ENCODE data around the gene RALGDS.

RALGDS gene

GRCh38 chr9:133109931-133110650 lies 10.9 kb downstream of the RALGDS start:
- TF ChIP-seq, protein P1, sequence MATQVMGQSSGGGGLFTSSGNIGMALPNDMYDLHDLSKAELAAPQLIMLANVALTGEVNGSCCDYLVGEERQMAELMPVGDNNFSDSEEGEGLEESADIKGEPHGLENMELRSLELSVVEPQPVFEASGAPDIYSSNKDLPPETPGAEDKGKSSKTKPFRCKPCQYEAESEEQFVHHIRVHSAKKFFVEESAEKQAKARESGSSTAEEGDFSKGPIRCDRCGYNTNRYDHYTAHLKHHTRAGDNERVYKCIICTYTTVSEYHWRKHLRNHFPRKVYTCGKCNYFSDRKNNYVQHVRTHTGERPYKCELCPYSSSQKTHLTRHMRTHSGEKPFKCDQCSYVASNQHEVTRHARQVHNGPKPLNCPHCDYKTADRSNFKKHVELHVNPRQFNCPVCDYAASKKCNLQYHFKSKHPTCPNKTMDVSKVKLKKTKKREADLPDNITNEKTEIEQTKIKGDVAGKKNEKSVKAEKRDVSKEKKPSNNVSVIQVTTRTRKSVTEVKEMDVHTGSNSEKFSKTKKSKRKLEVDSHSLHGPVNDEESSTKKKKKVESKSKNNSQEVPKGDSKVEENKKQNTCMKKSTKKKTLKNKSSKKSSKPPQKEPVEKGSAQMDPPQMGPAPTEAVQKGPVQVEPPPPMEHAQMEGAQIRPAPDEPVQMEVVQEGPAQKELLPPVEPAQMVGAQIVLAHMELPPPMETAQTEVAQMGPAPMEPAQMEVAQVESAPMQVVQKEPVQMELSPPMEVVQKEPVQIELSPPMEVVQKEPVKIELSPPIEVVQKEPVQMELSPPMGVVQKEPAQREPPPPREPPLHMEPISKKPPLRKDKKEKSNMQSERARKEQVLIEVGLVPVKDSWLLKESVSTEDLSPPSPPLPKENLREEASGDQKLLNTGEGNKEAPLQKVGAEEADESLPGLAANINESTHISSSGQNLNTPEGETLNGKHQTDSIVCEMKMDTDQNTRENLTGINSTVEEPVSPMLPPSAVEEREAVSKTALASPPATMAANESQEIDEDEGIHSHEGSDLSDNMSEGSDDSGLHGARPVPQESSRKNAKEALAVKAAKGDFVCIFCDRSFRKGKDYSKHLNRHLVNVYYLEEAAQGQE (IDR thresholded peaks at IDR 0.05; ENCODE audit: low read depth), result no peak
- no peak for TF ChIP-seq CREB1 (IDR thresholded peaks at IDR 0.05; ENCODE audit: low read depth)
- TF ChIP-seq YY1 (IDR thresholded peaks at IDR 0.05; ENCODE audit: low read depth), result no peak
- TF ChIP-seq USF1 (IDR thresholded peaks at IDR 0.05), result no peak
- no peak for TF ChIP-seq CEBPB (IDR thresholded peaks at IDR 0.05)
- TF ChIP-seq EP300 (IDR thresholded peaks at IDR 0.05; ENCODE audit: borderline replicate concordance), result no peak
- no peak for TF ChIP-seq TAF1 (IDR thresholded peaks at IDR 0.05; ENCODE audit: low read depth)
- no peak for TF ChIP-seq NFIC (IDR thresholded peaks at IDR 0.05)
- no peak for TF ChIP-seq ZBTB7A (IDR thresholded peaks at IDR 0.05; ENCODE audit: low read depth)
- TF ChIP-seq FOXM1 (IDR thresholded peaks at IDR 0.05; ENCODE audit: borderline replicate concordance, low read depth), result no peak
- TF ChIP-seq EGR1 (IDR thresholded peaks at IDR 0.05), result no peak
- TF ChIP-seq, protein P2, sequence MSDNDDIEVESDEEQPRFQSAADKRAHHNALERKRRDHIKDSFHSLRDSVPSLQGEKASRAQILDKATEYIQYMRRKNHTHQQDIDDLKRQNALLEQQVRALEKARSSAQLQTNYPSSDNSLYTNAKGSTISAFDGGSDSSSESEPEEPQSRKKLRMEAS (IDR thresholded peaks at IDR 0.05), result no peak

GRCh38 chr9:133108794-133109641 lies 12.0 kb downstream of the RALGDS start:
- TF ChIP-seq, protein P2 (IDR thresholded peaks at IDR 0.05), result no peak
- TF ChIP-seq TEAD4 (IDR thresholded peaks at IDR 0.05) (no peak), RAD21 (IDR thresholded peaks at IDR 0.05; ENCODE audit: low read depth) (no peak), EGR1 (IDR thresholded peaks at IDR 0.05) (no peak), CREB1 (IDR thresholded peaks at IDR 0.05; ENCODE audit: low read depth) (no peak), EP300 (IDR thresholded peaks at IDR 0.05; ENCODE audit: borderline replicate concordance) (no peak), FOXM1 (IDR thresholded peaks at IDR 0.05; ENCODE audit: borderline replicate concordance, low read depth) (no peak), ZBTB7A (IDR thresholded peaks at IDR 0.05; ENCODE audit: low read depth) (no peak), NFIC (IDR thresholded peaks at IDR 0.05) (no peak), YY1 (IDR thresholded peaks at IDR 0.05; ENCODE audit: low read depth) (no peak), CEBPB (IDR thresholded peaks at IDR 0.05) (no peak)
- TF ChIP-seq, protein P1 (IDR thresholded peaks at IDR 0.05; ENCODE audit: low read depth), result no peak

GRCh38 chr9:133107961-133108793 lies 12.9 kb downstream of the RALGDS start:
- TF ChIP-seq CREB1 (IDR thresholded peaks at IDR 0.05; ENCODE audit: low read depth), result no peak
- TF ChIP-seq FOXM1 (IDR thresholded peaks at IDR 0.05; ENCODE audit: borderline replicate concordance, low read depth), result no peak
- TF ChIP-seq EGR1 (IDR thresholded peaks at IDR 0.05), result no peak
- TF ChIP-seq, protein P2 (IDR thresholded peaks at IDR 0.05), result no peak
- TF ChIP-seq NFIC (IDR thresholded peaks at IDR 0.05), result no peak
- TF ChIP-seq TAF1 (IDR thresholded peaks at IDR 0.05; ENCODE audit: low read depth), result no peak
- TF ChIP-seq TCF12 (IDR thresholded peaks at IDR 0.05; ENCODE audit: low read depth), result no peak
- TF ChIP-seq USF1 (IDR thresholded peaks at IDR 0.05), result no peak
- no peak for TF ChIP-seq CEBPB (IDR thresholded peaks at IDR 0.05)
- TF ChIP-seq YY1 (IDR thresholded peaks at IDR 0.05; ENCODE audit: low read depth), result no peak
- TF ChIP-seq, protein P1 (IDR thresholded peaks at IDR 0.05; ENCODE audit: low read depth), result no peak
- no peak for TF ChIP-seq RAD21 (IDR thresholded peaks at IDR 0.05; ENCODE audit: low read depth)
